Prostate gland (tissue), 2 donors: ENCODE data around the gene RNF123. TPM values are rescaled to one million over a fixed set of nuclear protein-coding genes. Genes with fewer than 3 reads are reported as not detected.
A peak's percentile ranks its signal among the peaks of the same experiment; 100 is the strongest.

Experiments
- DNase-seq: peaks from one replicate; pipeline ENCODE4 v3.0.0-alpha.2; 2019; ENCODE audit warnings: low spot score
- H3K27ac ChIP-seq, 2 donors: fragments of 200-600 bp; sonication (generic); 2 replicates each; pipeline ENCODE4 v1.5.1; 2017 to 2019
- H3K27me3 ChIP-seq: fragments of 200-600 bp; sonication (generic); replicated peaks from 2 replicates; pipeline ENCODE4 v1.5.1; 2019; ENCODE audit not compliant: insufficient read depth
- H3K36me3 ChIP-seq, 2 donors: fragments of 200-600 bp; sonication (generic); 1 replicate in 1 of 2; 2 replicates in 1 of 2; pipeline versions ENCODE4 v1.5.1 to v1.8.1; 2017 to 2019
- H3K4me1 ChIP-seq: fragments of 200-600 bp; sonication (generic); replicated peaks from 2 replicates; pipeline ENCODE4 v1.5.1; 2019
- H3K4me3 ChIP-seq, 2 donors: fragments of 200-600 bp; sonication (generic); 2 replicates each; pipeline ENCODE4 v1.5.1; 2017 to 2019
- H3K9me3 ChIP-seq: fragments of 200-600 bp; sonication (generic); 2 replicates; pipeline ENCODE4 v1.5.1; 2017
- POLR2A ChIP-seq: fragments of 450-650 bp; IDR thresholded peaks from one replicate; pipeline ENCODE4 v1.6.1; 2016; ENCODE audit warnings: antibody characterized with exemption, mild to moderate bottlenecking
- POLR2AphosphoS5 ChIP-seq: sonication (generic); formaldehyde crosslinking; IDR thresholded peaks from one replicate; pipeline ENCODE4 v1.6.1; 2017; ENCODE audit warnings: antibody characterized with exemption
- WGBS: methylation state at CpG from one replicate; pipeline ENCODE4 v1.1.5; 2018; 5-methylcytosine and 5-hydroxymethylcytosine counted together
- intact Hi-C: fragments of 100-400 bp; cut with DNase I; formaldehyde crosslinking; loops from one replicate; pipeline ENCODE4 v1.14.2; 2022
- total RNA-seq, 2 donors: library from RNA; depleted of rRNA; stranded (reverse); fragments of >200 nt; gene quantifications; one replicate each; pipeline ENCODE4 v1.1.0, GENCODE V29; 2016
- TF ChIP-seq, protein P1 (sequence below), 4 experiments: fragments of 200-600 bp in 2 of 4; fragments of 450-650 bp in 2 of 4; sonication (generic) in 2 of 4; IDR thresholded peaks; 1 replicate in 3 of 4; 2 replicates in 1 of 4; pipeline ENCODE4 v1.5.1; 2016 to 2019; ENCODE audit warnings: antibody characterized with exemption in 4 of 4, mild to moderate bottlenecking in 2 of 4, moderate library complexity in 2 of 4

RNF123 gene
- total RNA-seq, 2 donors from 2014 or later = 24.9 to 58.3 TPM

DNA sequence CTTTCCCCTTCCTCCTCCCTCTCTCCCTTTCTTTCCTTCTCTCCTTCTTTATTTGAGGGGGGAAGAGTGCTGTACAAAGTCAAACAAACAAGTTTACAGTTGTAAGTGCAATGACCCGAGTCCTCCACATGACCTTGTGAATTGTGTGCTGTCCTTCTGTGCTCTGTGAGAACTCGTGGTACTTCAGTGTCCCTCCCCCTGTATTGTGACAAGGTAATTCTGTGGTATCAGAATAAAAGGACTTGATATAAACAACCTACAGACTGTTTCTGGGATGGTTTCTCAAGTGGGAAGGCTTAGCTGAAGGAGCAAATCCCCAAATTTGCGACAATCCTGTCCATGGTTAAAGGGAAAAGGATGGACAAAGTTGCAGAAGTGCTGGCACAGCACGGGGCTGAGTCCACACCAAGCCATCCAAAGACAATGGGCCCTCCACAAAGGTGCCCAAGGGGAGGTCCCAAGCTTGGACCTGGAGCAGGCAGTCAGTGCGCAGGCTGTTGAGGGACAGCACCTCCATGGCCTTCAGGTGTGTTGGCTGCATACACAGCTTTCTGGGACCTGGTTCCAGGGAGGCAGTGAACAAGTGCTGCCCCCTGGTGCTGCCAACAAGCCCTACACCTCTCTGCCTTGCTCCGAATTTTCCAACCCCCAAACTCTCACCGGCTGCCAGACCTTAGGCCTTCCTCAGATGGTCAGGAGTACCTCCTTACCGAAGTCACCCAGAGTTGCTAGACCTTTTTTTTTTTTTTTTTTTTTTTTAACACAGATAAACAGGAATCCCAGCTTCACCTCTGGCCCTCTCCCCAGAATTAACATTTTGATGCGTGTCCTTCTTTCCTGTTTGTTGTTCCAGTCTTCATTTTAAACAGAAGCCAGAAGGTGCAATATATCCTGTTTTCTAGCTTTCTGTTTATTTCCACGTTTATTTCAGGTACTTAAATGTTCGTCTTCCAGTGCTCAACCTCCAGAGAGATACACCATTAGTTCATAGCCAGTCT lies 17.8 kb upstream of the RNF123 start:
- no peak overlapping the region for H3K4me3 ChIP-seq
- peaks cover 6% of the 10 kb centered on the region for H3K4me1 ChIP-seq
- 34% methylated on average over 11 of the region's 11 CpGs for WGBS
- peak; percentile 64 for DNase-seq
- no peaks in the 10 kb centered on the region for H3K9me3 ChIP-seq
- intact Hi-C loops = loop anchor here (1.0 kb wide), 1 partner anchor 132 kb away; no protein-coding TSS in a partner anchor
- no peak overlapping the region for H3K27ac ChIP-seq
- peaks cover 0 to 6% of the 10 kb centered on the region in 2 donors for H3K36me3 ChIP-seq
- TF ChIP-seq POLR2AphosphoS5 (peak; percentile 61), POLR2A (no peak)
- TF ChIP-seq, protein P1, sequence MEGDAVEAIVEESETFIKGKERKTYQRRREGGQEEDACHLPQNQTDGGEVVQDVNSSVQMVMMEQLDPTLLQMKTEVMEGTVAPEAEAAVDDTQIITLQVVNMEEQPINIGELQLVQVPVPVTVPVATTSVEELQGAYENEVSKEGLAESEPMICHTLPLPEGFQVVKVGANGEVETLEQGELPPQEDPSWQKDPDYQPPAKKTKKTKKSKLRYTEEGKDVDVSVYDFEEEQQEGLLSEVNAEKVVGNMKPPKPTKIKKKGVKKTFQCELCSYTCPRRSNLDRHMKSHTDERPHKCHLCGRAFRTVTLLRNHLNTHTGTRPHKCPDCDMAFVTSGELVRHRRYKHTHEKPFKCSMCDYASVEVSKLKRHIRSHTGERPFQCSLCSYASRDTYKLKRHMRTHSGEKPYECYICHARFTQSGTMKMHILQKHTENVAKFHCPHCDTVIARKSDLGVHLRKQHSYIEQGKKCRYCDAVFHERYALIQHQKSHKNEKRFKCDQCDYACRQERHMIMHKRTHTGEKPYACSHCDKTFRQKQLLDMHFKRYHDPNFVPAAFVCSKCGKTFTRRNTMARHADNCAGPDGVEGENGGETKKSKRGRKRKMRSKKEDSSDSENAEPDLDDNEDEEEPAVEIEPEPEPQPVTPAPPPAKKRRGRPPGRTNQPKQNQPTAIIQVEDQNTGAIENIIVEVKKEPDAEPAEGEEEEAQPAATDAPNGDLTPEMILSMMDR (IDR thresholded peaks at IDR 0.05) = peak; percentile 18 to 89 (median 72)
- H3K27me3 ChIP-seq = no peaks in the 10 kb centered on the region

DNA sequence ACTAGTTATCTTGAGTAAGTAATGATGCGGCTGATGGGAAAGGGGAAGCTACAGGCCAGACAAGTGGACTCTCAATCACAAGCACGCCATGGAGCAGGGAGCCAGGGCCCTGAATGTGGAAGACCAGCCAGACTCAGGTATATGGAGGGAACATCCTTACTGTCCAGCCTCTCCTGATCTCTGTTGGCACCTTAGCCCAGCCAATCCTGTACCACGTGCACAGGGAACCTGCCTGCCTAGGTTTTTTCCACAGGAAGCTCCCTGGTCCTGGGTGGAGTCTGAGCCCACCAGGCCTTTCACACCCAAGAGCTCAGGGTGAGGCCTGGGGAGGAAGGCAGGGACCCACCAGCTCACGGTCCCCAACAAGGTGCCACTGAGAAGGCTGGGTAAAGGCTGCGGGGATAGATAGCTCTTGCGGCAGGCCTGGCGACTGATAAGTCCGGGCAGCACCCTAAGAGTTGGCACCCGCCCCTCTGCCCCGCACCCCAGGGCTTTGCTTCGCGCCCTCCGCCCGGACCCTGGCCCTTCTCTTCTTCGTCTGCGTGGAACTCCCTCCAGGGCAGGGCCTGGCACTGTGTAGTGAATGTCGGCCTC lies 16.1 kb upstream of the RNF123 start:
- intact Hi-C loops = no loop called here

DNA sequence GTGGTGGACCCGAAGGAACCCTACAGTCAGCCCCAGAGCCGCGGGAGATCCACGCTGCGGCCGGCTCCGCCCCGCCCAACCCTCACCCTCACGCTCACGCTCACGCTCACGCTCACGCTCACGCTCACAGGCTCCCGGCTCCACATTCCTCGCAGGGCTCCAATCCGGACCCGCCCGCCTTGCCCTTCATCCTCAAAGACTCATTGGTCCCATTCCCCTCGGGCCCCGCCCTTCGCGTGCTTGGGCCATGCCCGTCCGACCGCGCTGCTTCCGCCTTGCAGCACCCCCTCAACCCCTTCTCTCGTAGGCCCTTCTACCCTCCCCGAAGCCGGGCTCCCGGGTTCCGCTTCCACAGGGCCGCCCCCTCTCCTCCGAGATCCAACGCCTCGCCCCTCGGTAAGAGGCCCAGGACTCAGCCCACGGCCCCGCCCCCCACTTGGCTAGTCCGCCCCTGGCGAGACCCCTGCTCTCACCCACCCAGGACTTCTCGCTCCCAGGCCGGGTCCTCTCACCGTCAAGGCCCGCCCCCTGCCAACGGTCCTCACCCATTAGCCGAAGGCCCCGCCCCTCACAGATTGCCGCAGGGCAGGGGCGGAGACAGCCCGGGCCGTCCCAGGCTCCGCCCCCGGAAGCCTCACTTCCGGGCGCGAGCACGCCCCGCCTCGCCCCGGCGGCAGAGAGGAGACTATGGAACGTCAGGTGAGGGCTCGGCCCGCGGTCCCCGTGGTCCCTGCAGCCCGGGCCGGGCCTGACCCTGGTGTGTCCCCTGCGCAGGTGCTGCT lies 15.5 kb upstream of the RNF123 start, which contains the start of gene APEH:
Gene APEH, plus strand, starts transcription at position 637 of the 782 bp plus-strand sequence. Its CDS starts 51 bp downstream, at position 688.
- WGBS = under 1% methylated on average over 55 of the region's 71 CpGs
- peak; percentile 93 for DNase-seq
- intact Hi-C loops = no loop called here

More for the DNA sequence above, 16.1 kb upstream of the RNF123 start:
- Histone ChIP-seq H3K4me1 (peaks cover 6% of the 10 kb centered on the region), H3K27me3 (no peaks in the 10 kb centered on the region), H3K36me3 (peaks cover 0 to 6% of the 10 kb centered on the region in 2 donors), H3K9me3 (no peaks in the 10 kb centered on the region), H3K27ac (peak overlapping the region; percentile 90 to 91), H3K4me3 (peak overlapping the region; percentile 67 to 77)
- DNase-seq = no peak
- 26% methylated on average over 16 of the region's 17 CpGs for WGBS
- TF ChIP-seq, protein P1 (IDR thresholded peaks at IDR 0.05) = no peak
- TF ChIP-seq POLR2AphosphoS5 = no peak
- no peak for TF ChIP-seq POLR2A

DNA sequence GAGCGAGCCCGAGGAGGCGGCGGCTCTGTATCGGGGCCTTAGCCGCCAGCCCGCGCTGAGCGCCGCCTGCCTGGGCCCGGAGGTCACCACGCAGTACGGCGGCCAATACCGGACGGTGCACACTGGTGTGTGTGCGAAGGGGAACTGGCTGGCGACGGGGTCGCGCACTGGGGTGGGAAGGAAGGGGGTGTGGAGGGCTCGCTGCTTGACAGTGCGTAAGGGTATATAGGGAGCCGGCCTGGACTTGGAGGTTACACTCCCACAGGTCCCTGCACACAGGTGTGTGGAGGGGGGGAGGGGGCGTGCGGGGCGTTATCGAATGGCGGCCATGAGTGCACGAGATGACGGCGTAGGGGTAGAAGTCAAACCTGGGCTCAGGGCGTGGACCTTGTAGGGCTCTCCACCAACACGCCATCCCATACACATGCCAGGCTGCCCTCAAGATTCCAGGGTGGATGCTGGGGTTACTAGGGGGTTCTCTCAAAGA lies 14.8 kb upstream of the RNF123 start:
- H3K36me3 ChIP-seq = peaks cover 2 to 6% of the 10 kb centered on the region in 2 donors
- peak; percentile 29 for DNase-seq
- no peak for TF ChIP-seq POLR2A
- TF ChIP-seq, protein P1 (IDR thresholded peaks at IDR 0.05) = peak in 2 of 4 experiments; percentile 21 to 28
- no peaks in the 10 kb centered on the region for H3K9me3 ChIP-seq
- H3K27ac ChIP-seq = peak overlapping the region; percentile 90 to 91
- H3K4me3 ChIP-seq = peak overlapping the region; percentile 67 to 77
- intact Hi-C loops = no loop called here
- no peaks in the 10 kb centered on the region for H3K27me3 ChIP-seq
- H3K4me1 ChIP-seq = peaks cover 6% of the 10 kb centered on the region
- WGBS = 5% methylated on average over 28 of the region's 34 CpGs

More for the DNA sequence above, 15.5 kb upstream of the RNF123 start, which contains the start of gene APEH:
- Histone ChIP-seq H3K4me1 (peaks cover 6% of the 10 kb centered on the region), H3K4me3 (peak within 1 kb of the TSS; percentile 67 to 77), H3K36me3 (peaks cover 2 to 6% of the 10 kb centered on the region in 2 donors), H3K27ac (peak within 1 kb of the TSS; percentile 90 to 91), H3K27me3 (no peaks in the 10 kb centered on the region), H3K9me3 (no peaks in the 10 kb centered on the region)
- TF ChIP-seq POLR2A (peak; percentile 60), POLR2AphosphoS5 (peak; percentile 77)
- TF ChIP-seq, protein P1 (IDR thresholded peaks at IDR 0.05) = no peak
